Type B pancreatic cell (in vitro differentiated cells): ENCODE measurements around the gene ZG16B. TPM values are rescaled to one million over a fixed set of nuclear protein-coding genes. Genes with fewer than 3 reads are reported as not detected.

Experiments used
- DNase-seq: peaks from one replicate; pipeline ENCODE4 v3.0.0; 2021; ENCODE audit warnings: mixed read lengths; ENCODE audit not compliant: unreplicated experiment; ENCODE audit errors: extremely low spot score
- H3K27ac Mint-ChIP-seq: 2 replicates; pipeline ENCODE4 v1.8.0; 2021; ENCODE audit warnings: mild to moderate bottlenecking, mixed read lengths
- H3K27me3 Mint-ChIP-seq: 2 replicates; pipeline ENCODE4 v1.8.0; 2021; ENCODE audit warnings: mixed read lengths
- H3K36me3 Mint-ChIP-seq: 2 replicates; pipeline ENCODE4 v1.8.0; 2021; ENCODE audit warnings: mixed read lengths
- H3K4me1 Mint-ChIP-seq: one replicate; pipeline ENCODE4 v1.8.0; 2021; ENCODE audit warnings: mixed read lengths; ENCODE audit not compliant: unreplicated experiment
- H3K4me3 Mint-ChIP-seq: 2 replicates; pipeline ENCODE4 v1.8.0; 2021; ENCODE audit warnings: mild to moderate bottlenecking, mixed read lengths
- H3K9me3 Mint-ChIP-seq: 2 replicates; pipeline ENCODE4 v1.8.0; 2021; ENCODE audit warnings: mixed read lengths
- total RNA-seq: library from RNA; stranded (reverse); gene quantifications from 2 replicates; pipeline ENCODE4 v1.2.1, GENCODE V29; 2021; ENCODE audit warnings: low replicate concordance
- TF ChIP-seq, protein P1 (sequence below): fragments of 200-600 bp; sonication (generic); conservative IDR thresholded peaks from 2 replicates; pipeline ENCODE4 v1.5.0; 2021; ENCODE audit warnings: antibody characterized with exemption, mild to moderate bottlenecking

The ZG16B gene
- total RNA-seq, 1 donor from 2014 or later, result 1.5 TPM

DNA sequence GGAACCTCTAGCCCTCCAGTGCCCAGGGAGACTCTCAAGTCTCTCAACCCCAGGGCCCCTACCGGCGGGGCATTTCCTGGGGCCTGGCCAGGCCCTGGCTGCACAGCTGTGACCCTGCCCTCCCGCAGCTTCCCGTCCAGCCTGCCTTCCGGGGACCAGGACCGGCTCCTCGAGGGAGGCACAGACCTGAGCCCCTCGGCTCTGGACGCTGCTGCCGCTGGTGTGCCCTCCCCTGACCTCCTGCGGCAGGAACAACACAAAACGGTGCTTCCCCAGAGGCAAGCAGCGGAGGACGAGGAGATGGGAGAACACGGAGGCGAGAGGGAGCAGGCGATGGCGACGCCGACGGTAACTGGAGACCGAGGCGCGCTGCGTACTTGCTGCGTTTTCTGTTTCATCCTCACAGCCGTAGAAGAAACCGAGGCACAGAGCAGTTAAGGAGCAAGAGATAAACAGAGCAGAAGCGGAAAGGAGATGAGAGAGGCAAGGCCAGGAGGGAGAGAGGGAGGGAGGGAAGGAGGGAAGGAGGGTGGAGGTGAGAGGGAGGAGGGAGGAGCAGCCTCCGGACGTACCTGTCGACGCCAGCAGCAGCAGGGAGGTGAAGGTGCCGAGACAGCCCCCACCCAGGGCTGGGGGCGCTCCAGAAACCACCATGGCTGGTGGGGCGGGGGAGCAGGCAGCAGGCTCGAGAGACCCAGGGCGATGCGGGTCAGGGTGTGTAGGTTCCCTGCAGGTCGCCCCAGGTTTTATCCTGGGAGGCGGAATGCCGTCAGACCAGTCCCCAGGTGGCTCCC, 27.5 kb downstream of the ZG16B start, which contains the start of gene PRSS22:
Gene PRSS22 (minus strand): TSS at position 720 of the 794 bp plus-strand sequence. CDS start 66 bp downstream, at position 654.
- H3K9me3 Mint-ChIP-seq, result peaks cover 10% of the 10 kb centered on the region
- TF ChIP-seq, protein P1, sequence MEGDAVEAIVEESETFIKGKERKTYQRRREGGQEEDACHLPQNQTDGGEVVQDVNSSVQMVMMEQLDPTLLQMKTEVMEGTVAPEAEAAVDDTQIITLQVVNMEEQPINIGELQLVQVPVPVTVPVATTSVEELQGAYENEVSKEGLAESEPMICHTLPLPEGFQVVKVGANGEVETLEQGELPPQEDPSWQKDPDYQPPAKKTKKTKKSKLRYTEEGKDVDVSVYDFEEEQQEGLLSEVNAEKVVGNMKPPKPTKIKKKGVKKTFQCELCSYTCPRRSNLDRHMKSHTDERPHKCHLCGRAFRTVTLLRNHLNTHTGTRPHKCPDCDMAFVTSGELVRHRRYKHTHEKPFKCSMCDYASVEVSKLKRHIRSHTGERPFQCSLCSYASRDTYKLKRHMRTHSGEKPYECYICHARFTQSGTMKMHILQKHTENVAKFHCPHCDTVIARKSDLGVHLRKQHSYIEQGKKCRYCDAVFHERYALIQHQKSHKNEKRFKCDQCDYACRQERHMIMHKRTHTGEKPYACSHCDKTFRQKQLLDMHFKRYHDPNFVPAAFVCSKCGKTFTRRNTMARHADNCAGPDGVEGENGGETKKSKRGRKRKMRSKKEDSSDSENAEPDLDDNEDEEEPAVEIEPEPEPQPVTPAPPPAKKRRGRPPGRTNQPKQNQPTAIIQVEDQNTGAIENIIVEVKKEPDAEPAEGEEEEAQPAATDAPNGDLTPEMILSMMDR, result no peak
- no peak for DNase-seq
- H3K4me1 Mint-ChIP-seq, result no peaks in the 10 kb centered on the region
- peaks cover 9% of the 10 kb centered on the region for H3K36me3 Mint-ChIP-seq
- H3K27ac Mint-ChIP-seq, result peak within 1 kb of the TSS; percentile 89
- H3K4me3 Mint-ChIP-seq, result peak within 1 kb of the TSS; percentile 93
- H3K27me3 Mint-ChIP-seq, result peaks cover 30% of the 10 kb centered on the region

DNA sequence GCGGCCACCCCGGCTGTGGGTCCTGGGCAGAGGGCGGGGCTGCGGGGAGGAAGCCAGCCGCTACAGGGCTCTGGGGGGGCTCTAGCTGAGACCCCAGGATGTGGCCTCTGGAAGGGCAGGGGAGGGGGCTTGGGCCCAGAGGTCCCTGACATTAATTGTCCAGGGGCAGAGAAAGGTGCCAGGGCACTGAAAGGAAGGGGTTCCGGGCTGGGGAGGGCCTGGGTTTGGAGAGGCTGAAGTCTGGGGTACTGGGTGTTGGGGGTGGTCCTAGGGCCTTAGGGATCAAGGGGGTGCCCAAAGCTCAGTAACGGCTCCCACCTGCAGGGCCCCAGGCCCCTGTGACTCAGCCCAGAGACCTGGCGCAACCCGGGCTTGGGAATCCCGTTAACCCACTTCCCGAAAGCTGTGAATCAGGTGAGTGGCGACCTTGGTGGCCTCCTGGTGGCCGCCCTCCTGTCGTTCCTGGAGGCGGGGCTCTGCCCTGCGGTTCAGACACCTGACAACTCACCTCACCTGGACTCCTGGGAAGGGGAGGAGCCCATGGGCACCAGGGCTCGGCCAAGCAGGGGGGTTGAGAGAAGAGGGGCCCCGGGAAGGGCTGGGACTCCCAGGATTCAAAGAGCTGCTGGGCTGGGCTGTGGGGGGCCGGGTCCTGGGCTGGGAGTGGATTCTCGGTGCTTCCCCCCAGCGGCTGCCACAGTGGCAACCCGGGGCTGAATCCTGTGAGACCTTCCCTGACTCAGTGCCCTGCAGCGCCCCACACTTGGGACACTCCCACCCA, 28.3 kb downstream of the ZG16B start:
- peak overlapping the region; percentile 66 for H3K4me3 Mint-ChIP-seq

DNA sequence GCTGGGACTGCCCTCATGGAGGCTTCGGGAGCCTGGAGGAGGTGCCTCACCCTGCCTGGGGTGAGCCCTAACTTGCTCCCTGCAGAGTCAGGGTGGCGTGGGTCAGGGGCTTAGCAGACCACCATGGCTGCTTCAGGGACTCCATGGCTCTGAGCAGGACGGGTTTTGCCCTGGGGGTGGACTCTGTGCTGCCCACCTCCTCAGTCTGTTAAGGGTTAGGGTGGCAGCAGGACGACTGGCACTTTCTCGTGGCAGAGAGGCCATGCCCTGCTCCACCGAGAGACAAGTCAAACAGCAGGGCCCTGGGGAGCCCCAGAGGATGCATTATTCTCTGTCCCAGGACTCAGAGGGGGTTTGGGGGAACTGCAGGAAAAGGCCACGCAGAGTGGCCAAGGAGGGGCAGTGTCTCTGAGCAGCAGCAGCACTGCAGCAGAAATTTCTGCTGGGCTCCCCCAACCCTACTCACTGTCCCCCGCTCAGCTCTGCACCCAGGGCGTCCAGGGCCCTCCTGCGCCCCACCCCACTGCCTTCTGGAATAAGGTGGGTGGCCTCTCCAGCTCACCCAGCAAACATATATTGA, 29.7 kb downstream of the ZG16B start:
- Mint-ChIP-seq H3K9me3 (peaks cover 5% of the 10 kb centered on the region), H3K36me3 (no peaks in the 10 kb centered on the region), H3K4me3 (no peak overlapping the region), H3K27me3 (peaks cover 36% of the 10 kb centered on the region), H3K27ac (no peak overlapping the region), H3K4me1 (no peaks in the 10 kb centered on the region)
- TF ChIP-seq, protein P1, result no peak
- no peak for DNase-seq

More for the DNA sequence above, 28.3 kb downstream of the ZG16B start:
- no peak for DNase-seq
- H3K9me3 Mint-ChIP-seq, result peaks cover 10% of the 10 kb centered on the region
- H3K27ac Mint-ChIP-seq, result peak overlapping the region; percentile 77
- H3K36me3 Mint-ChIP-seq, result peaks cover 9% of the 10 kb centered on the region
- TF ChIP-seq, protein P1, result no peak
- H3K4me1 Mint-ChIP-seq, result no peaks in the 10 kb centered on the region
- peaks cover 30% of the 10 kb centered on the region for H3K27me3 Mint-ChIP-seq

DNA sequence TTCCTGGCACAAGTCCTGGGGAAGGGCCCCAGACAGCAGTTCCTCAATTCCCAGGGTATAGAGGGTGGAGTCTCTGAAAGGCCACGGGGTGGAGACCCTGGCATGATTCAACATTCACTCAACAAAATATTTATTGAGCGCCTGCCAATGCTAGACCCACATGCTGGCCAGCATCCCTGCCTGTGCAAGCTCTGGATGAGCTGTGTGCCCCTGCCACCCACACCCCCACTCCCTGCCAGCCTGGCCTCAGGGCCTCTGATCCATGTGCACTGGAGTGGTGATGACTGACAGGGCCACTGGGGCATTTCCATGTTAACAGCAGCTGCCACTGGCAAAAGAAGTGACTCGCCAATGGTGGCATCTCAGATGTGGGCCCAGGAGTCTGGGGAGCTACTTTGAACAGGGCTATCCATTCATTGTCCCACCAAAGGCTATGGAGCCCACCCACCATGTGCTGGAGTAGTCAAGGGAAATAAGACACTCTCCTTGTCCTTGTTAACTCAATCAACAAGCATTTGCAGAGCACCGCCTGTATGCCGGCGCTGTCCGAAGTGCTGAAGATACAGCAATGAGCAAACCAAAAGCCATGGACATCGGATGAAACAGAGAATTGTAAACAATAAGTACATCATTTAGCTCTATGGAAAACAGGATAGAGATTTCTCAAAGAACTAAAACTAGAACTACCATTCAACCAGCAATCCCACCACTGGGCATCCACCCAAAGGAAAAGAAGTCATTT, 30.9 kb downstream of the ZG16B start:
- H3K27ac Mint-ChIP-seq, result no peak overlapping the region
- no peaks in the 10 kb centered on the region for H3K36me3 Mint-ChIP-seq
- no peak overlapping the region for H3K4me3 Mint-ChIP-seq
- no peaks in the 10 kb centered on the region for H3K4me1 Mint-ChIP-seq
- H3K27me3 Mint-ChIP-seq, result peaks cover 48% of the 10 kb centered on the region
- DNase-seq, result no peak
- peaks cover 5% of the 10 kb centered on the region for H3K9me3 Mint-ChIP-seq
- TF ChIP-seq, protein P1, result no peak

DNA sequence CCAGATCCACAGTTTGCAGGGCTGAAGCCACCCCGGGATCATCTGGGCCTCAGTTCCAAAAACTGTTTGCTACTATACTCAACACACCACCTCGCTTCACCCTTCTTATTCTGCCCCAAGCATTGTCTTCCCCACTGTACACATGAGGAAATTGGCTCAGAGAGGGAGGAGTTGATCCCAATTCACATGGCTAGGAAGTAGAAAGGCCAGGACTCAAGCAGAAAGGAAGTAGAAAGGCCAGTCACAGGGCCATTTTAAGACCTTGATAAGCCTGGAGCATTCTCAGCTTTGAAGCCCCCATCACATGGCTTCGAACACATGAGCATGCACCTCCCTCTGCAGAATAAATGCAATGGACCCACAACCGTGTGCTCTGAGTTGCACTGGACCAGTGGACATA, 35.5 kb downstream of the ZG16B start:
- H3K27ac Mint-ChIP-seq, result no peak overlapping the region
- H3K4me1 Mint-ChIP-seq, result no peaks in the 10 kb centered on the region
- DNase-seq, result no peak
- no peaks in the 10 kb centered on the region for H3K36me3 Mint-ChIP-seq
- no peak overlapping the region for H3K4me3 Mint-ChIP-seq
- TF ChIP-seq, protein P1, result no peak
- H3K9me3 Mint-ChIP-seq, result peaks cover 5% of the 10 kb centered on the region
- peaks cover 43% of the 10 kb centered on the region for H3K27me3 Mint-ChIP-seq
